K562 (cell line): ENCODE results near the gene COX14. TPM values are rescaled to one million over a fixed set of nuclear protein-coding genes. Genes with fewer than 3 reads are reported as not detected.

Experiments
- ATAC-seq: fragments of 200-7000 bp; cut with Tn5 transposase; 3 replicates; pipeline ENCODE4 v1.9.1; 2020; ENCODE audit warnings: moderate library complexity
- BruUV-seq: library from RNA; stranded (reverse); fragments of 400-500 nt; replicated peaks from 2 replicates; lab custom pipeline; 2021; lab: Mats Ljungman, UMichigan
- CTCF ChIA-PET: fragments of 300-600 bp; formaldehyde crosslinking; extraction: SDS; loops from one replicate; lab custom pipeline; 2021; ENCODE audit warnings: low intra/inter-chr PET ratio; lab: Yijun Ruan, JAX
- POLR2A ChIA-PET: fragments of 300-600, 350-650 bp; sonication (Branson Sonifier 250); formaldehyde crosslinking; extraction: SDS; loops from one replicate; lab custom pipeline; 2021; ENCODE audit warnings: antibody characterized with exemption, inconsistent platforms; lab: Yijun Ruan, JAX
- DNase-seq, 4 experiments: peaks; one replicate each; pipeline versions ENCODE4 v3.0.0 to v3.0.0-alpha.2; 2011 to 2018; ENCODE audit warnings: low spot score in 3 of 4, mixed read lengths in 3 of 4; ENCODE audit errors: extremely low read depth in 1 of 4
- FAIRE-seq: peaks from 2 replicates; lab custom pipeline; 2011; peaks lifted over from hg19 to GRCh38; lab: Jason Lieb, UNC
- H2AFZ ChIP-seq: 2 replicates; pipeline ENCODE4 v1.6.0; 2011; ENCODE audit warnings: low read depth, low read length, control low read depth, inconsistent platforms
- H3K27ac ChIP-seq: fragments of 200-600 bp; 3 replicates; pipeline ENCODE4 v1.8.0; 2011; ENCODE audit warnings: low read depth, mild to moderate bottlenecking, control low read depth, inconsistent platforms, low read length, moderate library complexity, mixed read lengths; ENCODE audit errors: extremely low read depth
- H3K27me3 ChIP-seq, 2 experiments: fragments of 300-600 bp in 1 of 2; 2 replicates in 1 of 2; 3 replicates in 1 of 2; pipeline versions ENCODE4 v1.6.0 to v1.8.0; 2011; ENCODE audit warnings: inconsistent platforms in 2 of 2, low read length in 2 of 2, mild to moderate bottlenecking in 1 of 2, mixed read lengths in 1 of 2, moderate library complexity in 1 of 2; ENCODE audit not compliant: control insufficient read depth in 2 of 2, insufficient read depth in 2 of 2
- H3K36me3 ChIP-seq: fragments of 300-600 bp; 3 replicates; pipeline ENCODE4 v1.8.0; 2011; ENCODE audit warnings: mild to moderate bottlenecking, low read length, inconsistent platforms; ENCODE audit not compliant: control insufficient read depth, insufficient read depth
- H3K4me1 ChIP-seq, 2 experiments: fragments of 200-600 bp in 1 of 2; replicated peaks in 1 of 2; 2 replicates in 1 of 2; 3 replicates in 1 of 2; pipeline versions ENCODE4 v1.5.1 to v1.8.0; 2011; ENCODE audit warnings: inconsistent platforms in 2 of 2, low read length in 2 of 2, mild to moderate bottlenecking in 1 of 2, mixed read lengths in 1 of 2, moderate library complexity in 1 of 2; ENCODE audit not compliant: control insufficient read depth in 2 of 2, insufficient read depth in 2 of 2
- H3K4me2 ChIP-seq: 2 replicates; pipeline ENCODE4 v1.6.1; 2011; ENCODE audit warnings: low read length, control low read depth, inconsistent platforms, mixed read lengths; ENCODE audit not compliant: insufficient read depth
- H3K4me3 ChIP-seq: fragments of 200-600 bp; sonication (generic), shearing (Covaris generic); 2 replicates; pipeline ENCODE4 v1.5.1; 2016; ENCODE audit warnings: control low read depth, inconsistent platforms
- H3K79me2 ChIP-seq: fragments of 200-600 bp; 3 replicates; pipeline ENCODE4 v1.8.0; 2011; ENCODE audit warnings: low read length, inconsistent platforms; ENCODE audit not compliant: control insufficient read depth, insufficient read depth
- H3K9ac ChIP-seq, 2 experiments: 2 replicates each; pipeline versions ENCODE4 v1.6.0 to v1.6.1; 2011; ENCODE audit warnings: low read depth in 2 of 2, low read length in 2 of 2, control low read depth in 1 of 2, inconsistent platforms in 1 of 2, mild to moderate bottlenecking in 1 of 2, mixed read lengths in 1 of 2; ENCODE audit not compliant: insufficient read depth in 1 of 2
- H3K9me1 ChIP-seq: one replicate; pipeline ENCODE4 v1.6.0; 2011; ENCODE audit warnings: inconsistent platforms, mild to moderate bottlenecking, low read length, moderate library complexity; ENCODE audit not compliant: control insufficient read depth, insufficient read depth
- H3K9me3 ChIP-seq: replicated peaks from 2 replicates; pipeline ENCODE4 v1.5.1; 2011; ENCODE audit warnings: low read depth, low read length, inconsistent platforms; ENCODE audit not compliant: control insufficient read depth, insufficient read depth
- H4K20me1 ChIP-seq: replicated peaks from 2 replicates; pipeline ENCODE4 v1.6.1; 2011; ENCODE audit warnings: low read length, inconsistent platforms, mixed read lengths; ENCODE audit not compliant: control insufficient read depth, insufficient read depth
- CAMTA2 ChIP-seq: fragments of 250-450 bp; sonication (Bioruptor Pico); conservative IDR thresholded peaks from 2 replicates; pipeline ENCODE4 v1.5.1; 2022
- CBX5 ChIP-seq: IDR thresholded peaks from 2 replicates; pipeline ENCODE4 v1.6.1; 2014; ENCODE audit warnings: low read depth, borderline replicate concordance
- GABPA ChIP-seq: fragments of 200-800 bp; sonication (Bioruptor generic); conservative IDR thresholded peaks from 2 replicates; pipeline ENCODE4 v1.6.1; 2016; ENCODE audit warnings: low read depth, missing genetic modification characterization, missing compliant biosample characterization
- GABPB1 ChIP-seq: sonication (generic); formaldehyde crosslinking; IDR thresholded peaks from 2 replicates; pipeline ENCODE4 v1.8.0; 2022; ENCODE audit warnings: mild to moderate bottlenecking, missing genetic modification reagents
- MAZ ChIP-seq, 2 experiments: fragments of 450-650 bp in 1 of 2; sonication (generic) in 1 of 2; formaldehyde crosslinking; IDR thresholded peaks in 1 of 2; conservative IDR thresholded peaks in 1 of 2; 2 replicates each; pipeline versions ENCODE4 v1.4.0 to v1.5.0; 2020; ENCODE audit warnings: mild to moderate bottlenecking in 1 of 2, missing genetic modification reagents in 1 of 2
- NFRKB ChIP-seq: fragments of 450-650 bp; IDR thresholded peaks from 2 replicates; pipeline ENCODE4 v1.6.1; 2016; ENCODE audit warnings: low read depth
- PCBP1 ChIP-seq: fragments of 200-400 bp; formaldehyde crosslinking; IDR thresholded peaks from 2 replicates; pipeline ENCODE4 v1.6.1; 2018; ENCODE audit warnings: mild to moderate bottlenecking, low read depth, low read length; ENCODE audit not compliant: poor library complexity, severe bottlenecking
- PHF21A ChIP-seq: fragments of 450-650 bp; IDR thresholded peaks from 2 replicates; pipeline ENCODE4 v1.6.1; 2017; ENCODE audit warnings: low read depth, borderline replicate concordance
- POLR2G ChIP-seq: fragments of 200-400 bp; formaldehyde crosslinking; IDR thresholded peaks from 2 replicates; pipeline ENCODE4 v1.6.1; 2017; ENCODE audit warnings: low read depth, mild to moderate bottlenecking, antibody characterized with exemption, low read length, moderate library complexity
- PURB ChIP-seq: sonication (generic); formaldehyde crosslinking; IDR thresholded peaks from 2 replicates; pipeline ENCODE4 v1.9.0; 2021; ENCODE audit warnings: low read depth, mild to moderate bottlenecking, missing genetic modification reagents
- TBP ChIP-seq: optimal IDR thresholded peaks from 2 replicates; pipeline ENCODE3; 2011; ENCODE audit warnings: low read depth, low read length, improper control_type of control experiment
- TSC22D4 ChIP-seq: fragments of 450-650 bp; IDR thresholded peaks from 2 replicates; pipeline ENCODE4 v1.6.1; 2016; ENCODE audit warnings: missing genetic modification characterization, missing biosample characterization, control low read depth
- TSHZ1 ChIP-seq: fragments of 250-450 bp; sonication (Bioruptor Pico); IDR thresholded peaks from 2 replicates; pipeline ENCODE4 v1.4.0; 2020; ENCODE audit warnings: mild to moderate bottlenecking, moderate library complexity
- ZNF24 ChIP-seq: fragments of 450-650 bp; IDR thresholded peaks from 2 replicates; pipeline ENCODE4 v1.6.1; 2016
- ZNF764 ChIP-seq: fragments of 250-450 bp; sonication (Bioruptor Pico); IDR thresholded peaks from 2 replicates; pipeline ENCODE4 v1.4.0; 2020; ENCODE audit warnings: low read depth, mild to moderate bottlenecking, moderate library complexity
- WGBS: fragments of 100-300 bp; shearing (Covaris generic); methylation state at CpG from one replicate; pipeline ENCODE4 v1.1.6; 2016; ENCODE audit warnings: low coverage, mixed read lengths; ENCODE audit not compliant: insufficient coverage; ENCODE audit errors: missing lambda C conversion rate; 5-methylcytosine and 5-hydroxymethylcytosine counted together
- in situ Hi-C: fragments of 300-500 bp; cut with MboI; formaldehyde crosslinking; loops from 4 replicates; pipeline ENCODE4 v1.15.0; 2018; ENCODE audit warnings: inconsistent platforms, mixed read lengths
- intact Hi-C: fragments of 100-400 bp; cut with micrococcal nuclease; formaldehyde crosslinking; loops from 2 replicates; pipeline ENCODE4 v1.14.2; 2022
- polyA plus RNA-seq, 8 experiments: library from polyadenylated mRNA; depleted of rRNA in 4 of 8; stranded (reverse) in 5 of 8; unstranded in 3 of 8; fragments of >200 nt; fragmentation: Nextera tagmentation in 2 of 8; fragmentation: Illumina TruSeq in 1 of 8; extraction: Ambion mirVana in 2 of 8; extraction: Trizol in 1 of 8; gene quantifications; 2 replicates each; pipeline versions ENCODE4 v1.2.1 to v1.2.3, GENCODE V29; 2011 to 2014; ENCODE audit warnings: inconsistent platforms in 1 of 8, missing spikeins in 1 of 8
- total RNA-seq, 7 experiments: library from RNA; depleted of rRNA in 6 of 7; stranded (reverse); fragments of >200 nt in 6 of 7; fragmentation: Illumina TruSeq in 2 of 7; extraction: Trizol in 2 of 7; gene quantifications; 2 replicates each; pipeline versions ENCODE4 v1.2.1 to v1.2.3, GENCODE V29; 2011 to 2021; ENCODE audit warnings: low replicate concordance in 1 of 7
- TF ChIP-seq, protein P1 (sequence below): fragments of 250-450 bp; sonication (Bioruptor Pico); IDR thresholded peaks from 2 replicates; pipeline ENCODE4 v1.4.0; 2020; ENCODE audit warnings: borderline replicate concordance
- TF ChIP-seq, protein P2 (sequence below): fragments of 150-350 bp; conservative IDR thresholded peaks from 2 replicates; pipeline ENCODE4 v1.6.1; 2014; ENCODE audit warnings: low read length

The COX14 gene
- total and polyA plus RNA-seq, 9 of the 15 experiments (the other 6 are each of a cell fraction or from before 2014, with no cell fraction given), result 44.4 to 269 (median 53.4) TPM

DNA sequence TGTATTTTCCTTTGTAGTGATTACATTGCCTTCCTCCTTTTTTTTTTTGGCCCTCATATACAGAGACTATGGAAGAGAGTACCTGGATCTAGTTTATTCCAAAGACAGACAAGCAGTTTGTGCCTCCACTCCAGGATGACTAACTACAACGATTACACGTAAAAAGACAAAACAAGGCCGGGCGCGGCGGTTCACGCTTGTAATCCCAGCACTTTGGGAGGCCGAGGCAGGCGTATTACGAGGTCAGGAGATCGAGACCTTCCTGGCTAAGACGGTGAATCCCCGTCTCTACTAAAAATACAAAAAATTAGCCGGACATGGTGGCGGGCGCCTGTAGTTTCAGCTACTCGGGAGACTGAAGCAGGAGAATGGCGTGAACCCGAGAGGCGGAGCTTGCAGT lies 52.9 kb downstream of the COX14 start:
- DNase-seq, result no peak
- no peak for ATAC-seq
- intact Hi-C loops, result no loop called here
- in situ Hi-C loops, result loop anchor here (5.0 kb wide), 1 partner anchor 198 kb away; no protein-coding TSS in a partner anchor
- Histone ChIP-seq H3K36me3 (peaks cover 6% of the 10 kb centered on the region; the same call in 1 of the 3 replicates), H3K79me2 (peaks cover 32% of the 10 kb centered on the region), H3K27me3 (no peaks in the 10 kb centered on the region), H3K9me1 (no peaks in the 10 kb centered on the region), H3K27ac (no peak overlapping the region), H3K4me1 (peaks cover 5 to 28% of the 10 kb centered on the region in 2 experiments; a peak in 4 of 5 replicates), H3K4me2 (no peak overlapping the region), H2AFZ (no peak overlapping the region), H3K9me3 (no peaks in the 10 kb centered on the region), H4K20me1 (no peaks in the 10 kb centered on the region), H3K4me3 (no peak overlapping the region), H3K9ac (no peak overlapping the region; a peak in 1 of 4 replicates)
- FAIRE-seq, result no peak
- WGBS, result 88% methylated on average over 16 of the region's 20 CpGs
- BruUV-seq, result no TSS peak
- ChIA-PET CTCF (no interaction called here), POLR2A (no interaction called here)
- TF ChIP-seq PURB (no peak), CAMTA2 (CRISPR knock-in tag) (no peak), GABPA (no peak), ZNF24 (no peak), TSC22D4 (tag) (no peak), MAZ (CRISPR knock-in tag; conservative IDR thresholded peaks at IDR 0.05 in 1 of 2, IDR thresholded peaks at IDR 0.05 in 1 of 2) (no peak), TBP (no peak), PHF21A (no peak), ZNF764 (no peak), CBX5 (no peak), TSHZ1 (CRISPR knock-in tag) (no peak), POLR2G (no peak), NFRKB (no peak), PCBP1 (no peak), GABPB1 (CRISPR knock-in tag) (no peak)
- TF ChIP-seq, protein P1, sequence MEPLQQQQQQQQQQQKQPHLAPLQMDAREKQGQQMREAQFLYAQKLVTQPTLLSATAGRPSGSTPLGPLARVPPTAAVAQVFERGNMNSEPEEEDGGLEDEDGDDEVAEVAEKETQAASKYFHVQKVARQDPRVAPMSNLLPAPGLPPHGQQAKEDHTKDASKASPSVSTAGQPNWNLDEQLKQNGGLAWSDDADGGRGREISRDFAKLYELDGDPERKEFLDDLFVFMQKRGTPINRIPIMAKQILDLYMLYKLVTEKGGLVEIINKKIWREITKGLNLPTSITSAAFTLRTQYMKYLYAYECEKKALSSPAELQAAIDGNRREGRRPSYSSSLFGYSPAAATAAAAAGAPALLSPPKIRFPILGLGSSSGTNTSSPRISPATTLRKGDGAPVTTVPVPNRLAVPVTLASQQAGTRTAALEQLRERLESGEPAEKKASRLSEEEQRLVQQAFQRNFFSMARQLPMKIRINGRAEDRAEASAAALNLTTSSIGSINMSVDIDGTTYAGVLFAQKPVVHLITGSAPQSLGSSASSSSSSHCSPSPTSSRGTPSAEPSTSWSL, result no peak
- TF ChIP-seq, protein P2, sequence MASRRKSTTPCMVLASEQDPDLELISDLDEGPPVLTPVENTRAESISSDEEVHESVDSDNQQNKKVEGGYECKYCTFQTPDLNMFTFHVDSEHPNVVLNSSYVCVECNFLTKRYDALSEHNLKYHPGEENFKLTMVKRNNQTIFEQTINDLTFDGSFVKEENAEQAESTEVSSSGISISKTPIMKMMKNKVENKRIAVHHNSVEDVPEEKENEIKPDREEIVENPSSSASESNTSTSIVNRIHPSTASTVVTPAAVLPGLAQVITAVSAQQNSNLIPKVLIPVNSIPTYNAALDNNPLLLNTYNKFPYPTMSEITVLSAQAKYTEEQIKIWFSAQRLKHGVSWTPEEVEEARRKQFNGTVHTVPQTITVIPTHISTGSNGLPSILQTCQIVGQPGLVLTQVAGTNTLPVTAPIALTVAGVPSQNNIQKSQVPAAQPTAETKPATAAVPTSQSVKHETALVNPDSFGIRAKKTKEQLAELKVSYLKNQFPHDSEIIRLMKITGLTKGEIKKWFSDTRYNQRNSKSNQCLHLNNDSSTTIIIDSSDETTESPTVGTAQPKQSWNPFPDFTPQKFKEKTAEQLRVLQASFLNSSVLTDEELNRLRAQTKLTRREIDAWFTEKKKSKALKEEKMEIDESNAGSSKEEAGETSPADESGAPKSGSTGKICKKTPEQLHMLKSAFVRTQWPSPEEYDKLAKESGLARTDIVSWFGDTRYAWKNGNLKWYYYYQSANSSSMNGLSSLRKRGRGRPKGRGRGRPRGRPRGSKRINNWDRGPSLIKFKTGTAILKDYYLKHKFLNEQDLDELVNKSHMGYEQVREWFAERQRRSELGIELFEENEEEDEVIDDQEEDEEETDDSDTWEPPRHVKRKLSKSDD, result no peak
